ENCODE measurements around the gene ZSWIM1. TPM values are rescaled to one million over a fixed set of nuclear protein-coding genes. Genes with fewer than 3 reads are reported as not detected.

Gene ZSWIM1
- total and polyA plus RNA-seq, 2 of the 13 experiments (the other 11 are each of a cell fraction or from before 2014, with no cell fraction given) = 9.5 to 11.7 TPM

- TF ChIP-seq ZNF781 (CRISPR knock-in tag; IDR thresholded peaks at IDR 0.05; ENCODE audit: borderline replicate concordance, not compliant biosample characterization) (peak; percentile 30), TARDBP (CRISPR knock-in tag; IDR thresholded peaks at IDR 0.05) (peak; percentile 73; the same call in 1 of the 2 replicates), ZNF790 (CRISPR knock-in tag; IDR thresholded peaks at IDR 0.05; ENCODE audit: borderline replicate concordance) (no peak), ZNF317 (CRISPR knock-in tag; IDR thresholded peaks at IDR 0.05) (0 out of 2 replicates have a peak, but pooled peaks have one; percentile 31), MAFF (IDR thresholded peaks at IDR 0.05; ENCODE audit: low read depth, low read length) (no peak), ZBTB43 (CRISPR knock-in tag; conservative IDR thresholded peaks at IDR 0.05) (no peak), ZNF503 (CRISPR knock-in tag; IDR thresholded peaks at IDR 0.05) (0 out of 2 replicates have a peak, but pooled peaks have one; percentile 41), ZKSCAN8 (CRISPR knock-in tag; IDR thresholded peaks at IDR 0.05; ENCODE audit: borderline replicate concordance) (peak; percentile 83), ZNF605 (CRISPR knock-in tag; IDR thresholded peaks at IDR 0.05) (0 out of 2 replicates have a peak, but pooled peaks have one; percentile 52), SOX5 (CRISPR knock-in tag; IDR thresholded peaks at IDR 0.05; ENCODE audit: borderline replicate concordance) (peak; percentile 99), MIXL1 (CRISPR knock-in tag; IDR thresholded peaks at IDR 0.05) (peak; percentile 95), FOXP1 (IDR thresholded peaks at IDR 0.05) (peak; percentile 79; the same call in 1 of the 2 replicates), FOXP1 (CRISPR knock-in tag; IDR thresholded peaks at IDR 0.05) (peak; percentile 94), ZBTB7A (CRISPR knock-in tag; IDR thresholded peaks at IDR 0.05) (no peak), ZC3H13 (CRISPR knock-in tag; IDR thresholded peaks at IDR 0.05) (no peak; the same call in 1 of the 2 replicates), KLF16 (CRISPR knock-in tag; IDR thresholded peaks at IDR 0.05) (peak in 1 of 2 experiments; percentile 69; a peak in 1 of 4 replicates), HOXA5 (CRISPR knock-in tag; IDR thresholded peaks at IDR 0.05) (no peak), ZNF350 (CRISPR knock-in tag; IDR thresholded peaks at IDR 0.05; ENCODE audit: borderline replicate concordance, low read depth) (peak; percentile 60; the same call in 1 of the 2 replicates), SP4 (CRISPR knock-in tag; IDR thresholded peaks at IDR 0.05) (0 out of 2 replicates have a peak, but pooled peaks have one; percentile 14), AHDC1 (CRISPR knock-in tag; IDR thresholded peaks at IDR 0.05; ENCODE audit: borderline replicate concordance) (peak; percentile 94), ZNF737 (CRISPR knock-in tag; IDR thresholded peaks at IDR 0.05; ENCODE audit: borderline replicate concordance) (no peak)
Measured at GRCh38 chr20:45863543-45864470, 17.2 kb upstream of the ZSWIM1 start (continued).
